CD14-positive monocyte (primary cell): Measurements from ENCODE around the gene C12orf56. TPM values are rescaled to one million over a fixed set of nuclear protein-coding genes. Genes with fewer than 3 reads are reported as not detected.

Source experiments
- DNase-seq, 3 donors: peaks; one replicate each; pipeline ENCODE4 v3.0.0-alpha.2; 2011 to 2022
- H2AFZ ChIP-seq: 2 replicates; pipeline ENCODE4 v1.6.0; 2012; ENCODE audit warnings: mild to moderate bottlenecking, low read depth, low read length, inconsistent platforms; ENCODE audit not compliant: insufficient read depth, poor library complexity, severe bottlenecking
- H3K27ac ChIP-seq, 2 donors: 1 replicate in 1 of 2; 2 replicates in 1 of 2; pipeline ENCODE4 v1.5.1; 2012 to 2013; ENCODE audit warnings: low read length in 2 of 2, control low read depth in 1 of 2, inconsistent platforms in 1 of 2, low read depth in 1 of 2, mild to moderate bottlenecking in 1 of 2
- H3K27me3 ChIP-seq, 2 donors: one replicate each; pipeline versions ENCODE4 v1.6.0 to v1.6.1; 2011 to 2013; ENCODE audit warnings: low read length in 2 of 2; ENCODE audit not compliant: control insufficient read depth in 2 of 2, insufficient read depth in 2 of 2
- H3K36me3 ChIP-seq, 2 donors: replicated peaks in 1 of 2; 1 replicate in 1 of 2; 2 replicates in 1 of 2; pipeline versions ENCODE4 v1.5.1 to v1.6.1; 2012 to 2013; ENCODE audit warnings: low read length in 2 of 2, control low read depth in 1 of 2, inconsistent platforms in 1 of 2, mild to moderate bottlenecking in 1 of 2; ENCODE audit not compliant: insufficient read depth in 2 of 2, control insufficient read depth in 1 of 2
- H3K4me1 ChIP-seq, 2 donors: 1 replicate in 1 of 2; 2 replicates in 1 of 2; pipeline versions ENCODE4 v1.5.1 to v1.6.1; 2012 to 2013; ENCODE audit warnings: low read length in 2 of 2, control low read depth in 1 of 2, inconsistent platforms in 1 of 2, mild to moderate bottlenecking in 1 of 2, moderate library complexity in 1 of 2; ENCODE audit not compliant: insufficient read depth in 2 of 2, control insufficient read depth in 1 of 2
- H3K4me2 ChIP-seq: replicated peaks from 2 replicates; pipeline ENCODE3; 2012; ENCODE audit warnings: low read length, moderate library complexity, mild to moderate bottlenecking; ENCODE audit not compliant: poor library complexity, severe bottlenecking; ENCODE audit errors: extremely low read depth
- H3K4me3 ChIP-seq, 3 experiments: fragments of 200-600 bp in 1 of 3; sonication (generic) in 1 of 3; replicated peaks in 1 of 3; 1 replicate in 2 of 3; 2 replicates in 1 of 3; pipeline ENCODE4 v1.5.1; 2011 to 2013; ENCODE audit warnings: low read length in 3 of 3, mild to moderate bottlenecking in 3 of 3, control low read depth in 2 of 3, low read depth in 2 of 3, inconsistent platforms in 1 of 3, moderate library complexity in 1 of 3
- H3K79me2 ChIP-seq: 2 replicates; pipeline ENCODE4 v1.6.0; 2012; ENCODE audit warnings: mild to moderate bottlenecking, control low read depth, inconsistent platforms, low read length, moderate library complexity; ENCODE audit not compliant: insufficient read depth
- H3K9ac ChIP-seq: 2 replicates; pipeline ENCODE4 v1.6.0; 2017; ENCODE audit warnings: low read length, mild to moderate bottlenecking; ENCODE audit not compliant: insufficient read depth, poor library complexity, severe bottlenecking
- H3K9me3 ChIP-seq, 2 donors: replicated peaks in 1 of 2; 1 replicate in 1 of 2; 2 replicates in 1 of 2; pipeline versions ENCODE4 v1.5.1 to v1.6.1; 2012 to 2013; ENCODE audit warnings: low read length in 2 of 2, control low read depth in 1 of 2; ENCODE audit not compliant: control insufficient read depth in 1 of 2, insufficient read depth in 1 of 2
- H4K20me1 ChIP-seq: 2 replicates; pipeline ENCODE4 v1.6.0; 2012; ENCODE audit warnings: mild to moderate bottlenecking, low read length, control low read depth, moderate library complexity; ENCODE audit not compliant: insufficient read depth
- H3K27ac Mint-ChIP-seq, 7 donors: one replicate each; pipeline ENCODE4 v1.8.0; 2020; ENCODE audit warnings: mild to moderate bottlenecking in 7 of 7, mixed read lengths in 7 of 7, moderate library complexity in 6 of 7, inconsistent platforms in 2 of 7
- H3K27me3 Mint-ChIP-seq, 3 donors: one replicate each; pipeline ENCODE4 v1.8.0; 2021 to 2022; ENCODE audit warnings: low read depth in 3 of 3, mild to moderate bottlenecking in 3 of 3, mixed read lengths in 3 of 3, moderate library complexity in 3 of 3, inconsistent platforms in 1 of 3
- H3K36me3 Mint-ChIP-seq, 2 donors: one replicate each; pipeline ENCODE4 v1.8.0; 2020; ENCODE audit warnings: mixed read lengths in 2 of 2, inconsistent platforms in 1 of 2, mild to moderate bottlenecking in 1 of 2
- H3K4me1 Mint-ChIP-seq: one replicate; pipeline ENCODE4 v1.8.0; 2020; ENCODE audit warnings: mild to moderate bottlenecking, mixed read lengths
- H3K4me3 Mint-ChIP-seq, 2 donors: one replicate each; pipeline ENCODE4 v1.8.0; 2020; ENCODE audit warnings: mild to moderate bottlenecking in 2 of 2, mixed read lengths in 2 of 2, moderate library complexity in 1 of 2
- H3K9me3 Mint-ChIP-seq, 7 donors: one replicate each; pipeline ENCODE4 v1.8.0; 2020 to 2022; ENCODE audit warnings: mixed read lengths in 7 of 7, mild to moderate bottlenecking in 6 of 7, moderate library complexity in 6 of 7, inconsistent platforms in 2 of 7
- intact Hi-C, 2 donors: fragments of 100-400 bp; cut with micrococcal nuclease; formaldehyde crosslinking; loops; one replicate each; pipeline versions ENCODE4 v1.15.0 to v1.15.1; 2023
- polyA plus RNA-seq, 3 donors: library from polyadenylated mRNA; depleted of rRNA in 1 of 3; unstranded in 2 of 3; stranded (reverse) in 1 of 3; fragments of 300-500 nt in 2 of 3; fragments of >200 nt in 1 of 3; fragmentation: Illumina TruSeq in 2 of 3; gene quantifications; 1 replicate in 2 of 3; 2 replicates in 1 of 3; pipeline ENCODE4 v1.2.3, GENCODE V29; 2012 to 2021
- TF ChIP-seq, protein P1 (sequence below): fragments of 200-600 bp; IDR thresholded peaks from one replicate; pipeline ENCODE4 v1.8.0; 2022; ENCODE audit warnings: antibody characterized with exemption, mild to moderate bottlenecking

The C12orf56 gene
- polyA plus RNA-seq, 3 donors: not detected

DNA sequence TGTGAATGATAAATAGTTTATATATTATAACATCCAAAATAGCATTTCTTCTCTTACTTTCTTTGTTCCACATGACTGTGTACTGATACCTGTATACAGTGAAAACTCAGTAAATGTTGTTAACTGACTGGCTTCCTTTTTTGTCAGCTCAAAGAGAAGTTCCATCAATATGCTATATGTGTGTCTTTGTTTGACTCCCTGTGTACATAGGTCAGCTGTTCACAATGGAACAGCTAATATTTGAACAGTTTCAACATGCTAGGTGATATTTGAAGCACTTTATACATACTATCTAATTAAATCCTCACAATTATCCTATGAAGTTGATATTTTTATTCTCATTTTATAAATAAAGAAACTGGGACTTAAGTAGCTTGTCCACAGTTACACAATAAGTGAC is 153.2 kb downstream of the C12orf56 start:
- no peak for DNase-seq
- H3K4me3 Mint-ChIP-seq: no peak overlapping the region
- H3K9me3 Mint-ChIP-seq: no peaks in the 10 kb centered on the region
- Histone ChIP-seq H3K4me1 (peaks cover 4% of the 10 kb centered on the region in 2 donors), H3K4me2 (no peak overlapping the region), H4K20me1 (no peaks in the 10 kb centered on the region), H3K27ac (no peak overlapping the region), H3K9me3 (no peaks in the 10 kb centered on the region), H3K79me2 (no peaks in the 10 kb centered on the region), H3K36me3 (no peaks in the 10 kb centered on the region), H3K9ac (no peak overlapping the region), H3K27me3 (no peaks in the 10 kb centered on the region), H2AFZ (no peak overlapping the region), H3K4me3 (no peak overlapping the region)
- H3K27ac Mint-ChIP-seq: no peak overlapping the region
- peaks cover 0 to 2% (median 2%) of the 10 kb centered on the region in 3 donors for H3K27me3 Mint-ChIP-seq
- H3K36me3 Mint-ChIP-seq: no peaks in the 10 kb centered on the region
- TF ChIP-seq, protein P1, sequence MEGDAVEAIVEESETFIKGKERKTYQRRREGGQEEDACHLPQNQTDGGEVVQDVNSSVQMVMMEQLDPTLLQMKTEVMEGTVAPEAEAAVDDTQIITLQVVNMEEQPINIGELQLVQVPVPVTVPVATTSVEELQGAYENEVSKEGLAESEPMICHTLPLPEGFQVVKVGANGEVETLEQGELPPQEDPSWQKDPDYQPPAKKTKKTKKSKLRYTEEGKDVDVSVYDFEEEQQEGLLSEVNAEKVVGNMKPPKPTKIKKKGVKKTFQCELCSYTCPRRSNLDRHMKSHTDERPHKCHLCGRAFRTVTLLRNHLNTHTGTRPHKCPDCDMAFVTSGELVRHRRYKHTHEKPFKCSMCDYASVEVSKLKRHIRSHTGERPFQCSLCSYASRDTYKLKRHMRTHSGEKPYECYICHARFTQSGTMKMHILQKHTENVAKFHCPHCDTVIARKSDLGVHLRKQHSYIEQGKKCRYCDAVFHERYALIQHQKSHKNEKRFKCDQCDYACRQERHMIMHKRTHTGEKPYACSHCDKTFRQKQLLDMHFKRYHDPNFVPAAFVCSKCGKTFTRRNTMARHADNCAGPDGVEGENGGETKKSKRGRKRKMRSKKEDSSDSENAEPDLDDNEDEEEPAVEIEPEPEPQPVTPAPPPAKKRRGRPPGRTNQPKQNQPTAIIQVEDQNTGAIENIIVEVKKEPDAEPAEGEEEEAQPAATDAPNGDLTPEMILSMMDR: no peak
- peaks cover 9% of the 10 kb centered on the region for H3K4me1 Mint-ChIP-seq
- intact Hi-C loops: no loop called here

GRCh38 chr12:64236549-64236948 is 154.0 kb downstream of the C12orf56 start:
- DNase-seq: no peak
- Mint-ChIP-seq H3K4me3 (no peak overlapping the region), H3K27me3 (peaks cover 0 to 2% (median 0%) of the 10 kb centered on the region in 3 donors), H3K27ac (no peak overlapping the region), H3K36me3 (no peaks in the 10 kb centered on the region), H3K4me1 (peaks cover 9% of the 10 kb centered on the region), H3K9me3 (no peaks in the 10 kb centered on the region)
- Histone ChIP-seq H3K36me3 (no peaks in the 10 kb centered on the region), H2AFZ (no peak overlapping the region), H3K27ac (no peak overlapping the region), H3K27me3 (no peaks in the 10 kb centered on the region), H3K9me3 (no peaks in the 10 kb centered on the region), H3K4me1 (peaks cover 4% of the 10 kb centered on the region in 2 donors), H3K9ac (no peak overlapping the region), H3K4me2 (no peak overlapping the region), H3K79me2 (no peaks in the 10 kb centered on the region), H3K4me3 (no peak overlapping the region), H4K20me1 (no peaks in the 10 kb centered on the region)
- TF ChIP-seq, protein P1: no peak
- intact Hi-C loops: no loop called here
